ENCODE measurements around the gene SENP8.

Gene SENP8

GRCh38 chr15:72127724-72128322 is 9.6 kb downstream of the SENP8 start:
- H3K4me2 ChIP-seq: no peak overlapping the region
- H3K27ac ChIP-seq: no peak overlapping the region
- H3K9ac ChIP-seq: no peak overlapping the region
- H3K36me3 ChIP-seq (ENCODE audit: insufficient read depth): no peaks in the 10 kb centered on the region
- no peaks in the 10 kb centered on the region for H4K20me1 ChIP-seq (ENCODE audit: insufficient read depth)
- H3K4me3 ChIP-seq (IDR thresholded peaks at IDR 0.05; ENCODE audit: insufficient read depth, low read depth, low read length): no peak overlapping the region
- H3K27me3 ChIP-seq (ENCODE audit: insufficient read depth, low read depth): no peaks in the 10 kb centered on the region
- no peak overlapping the region for H2AFZ ChIP-seq (ENCODE audit: low read depth)
- no peaks in the 10 kb centered on the region for H3K4me1 ChIP-seq (ENCODE audit: low read depth, poor library complexity, severe bottlenecking)
- H3K79me2 ChIP-seq (ENCODE audit: insufficient read depth, low read depth): no peaks in the 10 kb centered on the region
- TF ChIP-seq, protein P1, sequence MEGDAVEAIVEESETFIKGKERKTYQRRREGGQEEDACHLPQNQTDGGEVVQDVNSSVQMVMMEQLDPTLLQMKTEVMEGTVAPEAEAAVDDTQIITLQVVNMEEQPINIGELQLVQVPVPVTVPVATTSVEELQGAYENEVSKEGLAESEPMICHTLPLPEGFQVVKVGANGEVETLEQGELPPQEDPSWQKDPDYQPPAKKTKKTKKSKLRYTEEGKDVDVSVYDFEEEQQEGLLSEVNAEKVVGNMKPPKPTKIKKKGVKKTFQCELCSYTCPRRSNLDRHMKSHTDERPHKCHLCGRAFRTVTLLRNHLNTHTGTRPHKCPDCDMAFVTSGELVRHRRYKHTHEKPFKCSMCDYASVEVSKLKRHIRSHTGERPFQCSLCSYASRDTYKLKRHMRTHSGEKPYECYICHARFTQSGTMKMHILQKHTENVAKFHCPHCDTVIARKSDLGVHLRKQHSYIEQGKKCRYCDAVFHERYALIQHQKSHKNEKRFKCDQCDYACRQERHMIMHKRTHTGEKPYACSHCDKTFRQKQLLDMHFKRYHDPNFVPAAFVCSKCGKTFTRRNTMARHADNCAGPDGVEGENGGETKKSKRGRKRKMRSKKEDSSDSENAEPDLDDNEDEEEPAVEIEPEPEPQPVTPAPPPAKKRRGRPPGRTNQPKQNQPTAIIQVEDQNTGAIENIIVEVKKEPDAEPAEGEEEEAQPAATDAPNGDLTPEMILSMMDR (conservative IDR thresholded peaks at IDR 0.05; ENCODE audit: low read depth, low read length): no peak

DNA sequence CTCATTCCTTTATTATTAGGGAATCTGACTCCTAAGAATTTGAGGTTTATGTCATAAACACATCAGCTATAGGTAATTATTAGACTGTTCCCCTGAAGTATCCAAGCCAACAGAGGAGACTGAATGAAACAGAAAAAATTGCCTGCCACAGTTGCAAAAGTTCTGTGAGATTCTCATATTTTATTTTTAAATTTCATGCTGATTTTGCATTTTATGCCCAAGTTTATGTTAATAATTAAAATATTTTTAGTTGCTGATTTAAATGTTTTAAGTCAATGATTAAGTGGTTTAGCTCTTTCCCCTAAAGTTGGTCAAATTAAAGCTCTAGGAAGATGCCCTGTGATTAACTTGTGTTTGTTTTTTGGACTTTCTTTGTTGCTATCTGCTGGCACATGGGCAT is 10.2 kb downstream of the SENP8 start:
- TF ChIP-seq, protein P1 (conservative IDR thresholded peaks at IDR 0.05; ENCODE audit: low read depth, low read length): no peak

GRCh38 chr15:72130272-72130671 is 12.1 kb downstream of the SENP8 start:
- H3K36me3 ChIP-seq (ENCODE audit: insufficient read depth): no peaks in the 10 kb centered on the region
- H3K79me2 ChIP-seq (ENCODE audit: insufficient read depth, low read depth): no peaks in the 10 kb centered on the region
- no peak overlapping the region for H3K4me3 ChIP-seq (IDR thresholded peaks at IDR 0.05; ENCODE audit: insufficient read depth, low read depth, low read length)
- no peak overlapping the region for H3K27ac ChIP-seq
- H3K27me3 ChIP-seq (ENCODE audit: insufficient read depth, low read depth): no peaks in the 10 kb centered on the region
- TF ChIP-seq, protein P1 (conservative IDR thresholded peaks at IDR 0.05; ENCODE audit: low read depth, low read length): no peak
- H3K4me2 ChIP-seq: no peak overlapping the region
- H3K4me1 ChIP-seq (ENCODE audit: low read depth, poor library complexity, severe bottlenecking): no peaks in the 10 kb centered on the region
- no peak overlapping the region for H3K9ac ChIP-seq
- H2AFZ ChIP-seq (ENCODE audit: low read depth): no peak overlapping the region
- H4K20me1 ChIP-seq (ENCODE audit: insufficient read depth): no peaks in the 10 kb centered on the region

More for the DNA sequence above, 10.2 kb downstream of the SENP8 start:
- H3K79me2 ChIP-seq (ENCODE audit: insufficient read depth, low read depth): no peaks in the 10 kb centered on the region
- H4K20me1 ChIP-seq (ENCODE audit: insufficient read depth): no peaks in the 10 kb centered on the region
- no peak overlapping the region for H3K27ac ChIP-seq
- H2AFZ ChIP-seq (ENCODE audit: low read depth): no peak overlapping the region
- H3K4me1 ChIP-seq (ENCODE audit: low read depth, poor library complexity, severe bottlenecking): no peaks in the 10 kb centered on the region
- H3K4me3 ChIP-seq (IDR thresholded peaks at IDR 0.05; ENCODE audit: insufficient read depth, low read depth, low read length): no peak overlapping the region
- no peaks in the 10 kb centered on the region for H3K27me3 ChIP-seq (ENCODE audit: insufficient read depth, low read depth)
- no peak overlapping the region for H3K4me2 ChIP-seq
- no peaks in the 10 kb centered on the region for H3K36me3 ChIP-seq (ENCODE audit: insufficient read depth)
- H3K9ac ChIP-seq: no peak overlapping the region

- Histone ChIP-seq H3K4me2 (no peak overlapping the region), H3K79me2 (ENCODE audit: insufficient read depth, low read depth) (no peaks in the 10 kb centered on the region), H3K36me3 (ENCODE audit: insufficient read depth) (no peaks in the 10 kb centered on the region), H3K9ac (no peak overlapping the region), H3K27me3 (ENCODE audit: insufficient read depth, low read depth) (no peaks in the 10 kb centered on the region), H3K4me3 (IDR thresholded peaks at IDR 0.05; ENCODE audit: insufficient read depth, low read depth, low read length) (no peak overlapping the region), H3K27ac (no peak overlapping the region), H2AFZ (ENCODE audit: low read depth) (no peak overlapping the region), H4K20me1 (ENCODE audit: insufficient read depth) (no peaks in the 10 kb centered on the region), H3K4me1 (ENCODE audit: low read depth, poor library complexity, severe bottlenecking) (no peaks in the 10 kb centered on the region)
- TF ChIP-seq, protein P1 (conservative IDR thresholded peaks at IDR 0.05; ENCODE audit: low read depth, low read length): no peak
Observed at GRCh38 chr15:72131922-72132321, 13.7 kb downstream of the SENP8 start.
